Esophagus squamous epithelium (tissue), 4 donors: ENCODE data around the gene NEDD8.

Experiments used
- CTCF ChIP-seq, 6 experiments: fragments of 450-650 bp in 4 of 6; fragments of 200-600 bp in 2 of 6; sonication (generic) in 2 of 6; IDR thresholded peaks; one replicate each; pipeline ENCODE4 v1.5.1; 2016 to 2019; ENCODE audit warnings: antibody characterized with exemption in 6 of 6, mild to moderate bottlenecking in 4 of 6, moderate library complexity in 4 of 6
- POLR2A ChIP-seq, 4 donors: fragments of 450-650 bp; IDR thresholded peaks; one replicate each; pipeline ENCODE4 v1.6.1; 2017; ENCODE audit warnings: antibody characterized with exemption in 4 of 4, mild to moderate bottlenecking in 4 of 4, moderate library complexity in 3 of 4

GRCh38 chr14:24262821-24263733, 30.9 kb upstream of the NEDD8 start, which contains the start of gene TGM1:
- TF ChIP-seq CTCF (IDR thresholded peaks at IDR 0.05) = no peak
- TF ChIP-seq POLR2A (IDR thresholded peaks at IDR 0.05) = peak in 2 of 4 donors; percentile 33 to 48
